Measurements from ENCODE around the gene IL21R. TPM values are rescaled to one million over a fixed set of nuclear protein-coding genes. Genes with fewer than 3 reads are reported as not detected.

The IL21R gene
- total and polyA plus RNA-seq, 10 of the 15 experiments (the other 5 are each of a cell fraction or from before 2014, with no cell fraction given) = 5.3 to 138 (median 82.5) TPM

GRCh38 chr16:27363246-27363632, 38.7 kb upstream of the IL21R start:
- Histone ChIP-seq H3K27ac (ENCODE audit: control insufficient read depth, insufficient read depth) (no peak overlapping the region), H3K4me2 (ENCODE audit: control insufficient read depth, insufficient read depth) (no peak overlapping the region), H4K20me1 (ENCODE audit: control insufficient read depth, insufficient read depth) (no peaks in the 10 kb centered on the region), H3K27me3 (replicated peaks in 1 of 2; ENCODE audit: control insufficient read depth in 2 of 2, insufficient read depth in 2 of 2, low read length in 1 of 2) (no peaks in the 10 kb centered on the region), H3K9me3 (replicated peaks; ENCODE audit: control insufficient read depth, insufficient read depth, low read length) (no peaks in the 10 kb centered on the region), H3K4me3 (no peak overlapping the region), H3K9ac (ENCODE audit: control insufficient read depth, insufficient read depth, low read length) (no peak overlapping the region), H3K79me2 (ENCODE audit: control insufficient read depth, insufficient read depth, low read length) (no peaks in the 10 kb centered on the region), H2AFZ (ENCODE audit: control insufficient read depth, low read depth, low read length) (no peak overlapping the region), H3K4me1 (ENCODE audit: control insufficient read depth, insufficient read depth, low read length) (peaks cover 20% of the 10 kb centered on the region), H3K36me3 (ENCODE audit: control insufficient read depth in 2 of 2, insufficient read depth in 2 of 2, low read length in 1 of 2) (peaks cover 0 to 28% of the 10 kb centered on the region in 2 experiments; a peak in 3 of 4 replicates)
- no peak for TF ChIP-seq CHD2 (IDR thresholded peaks at IDR 0.05; ENCODE audit: borderline replicate concordance, low read depth, low read length)
- peak in 1 of 3 experiments; percentile 10; a peak in 1 of 6 replicates for TF ChIP-seq CTCF (IDR thresholded peaks at IDR 0.05 in 2 of 3, conservative IDR thresholded peaks at IDR 0.05 in 1 of 3; ENCODE audit: control insufficient read depth in 2 of 3, extremely low read depth in 1 of 3, insufficient read depth in 1 of 3, low read depth in 3 of 3, low read length in 3 of 3)
- ATAC-seq (no peak), FAIRE-seq (no peak), DNase-seq (ENCODE audit: low read depth, low spot score) (no peak)
- ChIA-PET SMC1A (ENCODE audit: uncharacterized antibody, unreplicated experiment) (no interaction called here), POLR2A (interaction anchor here (0.6 kb wide), 1 partner anchor 129 kb away, joined by 3 read pairs; no protein-coding TSS in a partner anchor), CTCF (no interaction called here), RAD21 (ENCODE audit: unreplicated experiment) (no interaction called here)
- in situ Hi-C loops (cut with MboI) (loop anchor here (25.0 kb wide), 1 partner anchor 1526 kb away; no protein-coding TSS in a partner anchor), intact Hi-C loops (cut with micrococcal nuclease; ENCODE audit: unreplicated experiment) (no loop called here)
- 82% methylated on average over 5 of the region's 5 CpGs for WGBS (ENCODE audit: insufficient coverage, insufficient replicate concordance, low lambda C conversion rate, missing lambda C conversion rate)
- no TSS peak for BruUV-seq (replicated peaks)

- peaks cover 24% of the 10 kb centered on the region for H3K4me1 ChIP-seq (ENCODE audit: control insufficient read depth, insufficient read depth, low read length)
- no peak overlapping the region for H3K4me2 ChIP-seq (ENCODE audit: control insufficient read depth, insufficient read depth)
- no peak overlapping the region for H3K27ac ChIP-seq (ENCODE audit: control insufficient read depth, insufficient read depth)
- WGBS (ENCODE audit: insufficient coverage, insufficient replicate concordance, low lambda C conversion rate, missing lambda C conversion rate) = 77% methylated on average over 9 of the region's 9 CpGs
- in situ Hi-C loops (cut with MboI) (loop anchor here (25.0 kb wide), 1 partner anchor 1526 kb away; no protein-coding TSS in a partner anchor), intact Hi-C loops (cut with micrococcal nuclease; ENCODE audit: unreplicated experiment) (no loop called here)
- H4K20me1 ChIP-seq (ENCODE audit: control insufficient read depth, insufficient read depth) = no peaks in the 10 kb centered on the region
- FAIRE-seq (no peak), ATAC-seq (no peak), DNase-seq (ENCODE audit: low read depth, low spot score) (no peak)
- H2AFZ ChIP-seq (ENCODE audit: control insufficient read depth, low read depth, low read length) = no peak overlapping the region
- BruUV-seq (replicated peaks) = no TSS peak
- CTCF ChIA-PET = interaction anchor here (1.0 kb wide), 2 partner anchors 129 to 185 kb away, joined by 3 to 5 read pairs; no protein-coding TSS in a partner anchor
- no peak overlapping the region for H3K4me3 ChIP-seq
- SMC1A ChIA-PET (ENCODE audit: uncharacterized antibody, unreplicated experiment) = interaction anchor here (0.9 kb wide), 1 partner anchor 45 kb away, joined by 3 read pairs; no protein-coding TSS in a partner anchor
- POLR2A ChIA-PET = interaction anchor here (0.6 kb wide), 1 partner anchor 129 kb away, joined by 3 read pairs; no protein-coding TSS in a partner anchor
- peaks cover 0 to 25% of the 10 kb centered on the region in 2 experiments; a peak in 3 of 4 replicates for H3K36me3 ChIP-seq (ENCODE audit: control insufficient read depth in 2 of 2, insufficient read depth in 2 of 2, low read length in 1 of 2)
- H3K9me3 ChIP-seq (replicated peaks; ENCODE audit: control insufficient read depth, insufficient read depth, low read length) = no peaks in the 10 kb centered on the region
- RAD21 ChIA-PET (ENCODE audit: unreplicated experiment) = interaction anchor here (0.6 kb wide), 1 partner anchor 184 kb away, joined by 3 read pairs; no protein-coding TSS in a partner anchor
- no peak overlapping the region for H3K9ac ChIP-seq (ENCODE audit: control insufficient read depth, insufficient read depth, low read length)
- no peaks in the 10 kb centered on the region for H3K79me2 ChIP-seq (ENCODE audit: control insufficient read depth, insufficient read depth, low read length)
- no peaks in the 10 kb centered on the region for H3K27me3 ChIP-seq (replicated peaks in 1 of 2; ENCODE audit: control insufficient read depth in 2 of 2, insufficient read depth in 2 of 2, low read length in 1 of 2)
- TF ChIP-seq E4F1 (IDR thresholded peaks at IDR 0.05; ENCODE audit: borderline replicate concordance, partially characterized antibody) (no peak), BHLHE40 (IDR thresholded peaks at IDR 0.05; ENCODE audit: borderline replicate concordance in 1 of 2, low read depth in 2 of 2, low read length in 1 of 2) (no peak), PKNOX1 (IDR thresholded peaks at IDR 0.05) (no peak), PML (IDR thresholded peaks at IDR 0.05; ENCODE audit: low read length) (no peak), IRF3 (IDR thresholded peaks at IDR 0.05) (no peak)
These were observed 38.2 kb upstream of the IL21R start for GRCh38 chr16:27363797-27364196.
